Neural cell (in vitro differentiated cells): ENCODE data around the gene ARHGAP10.

Experiments
- CTCF ChIP-seq: fragments of 450-650 bp; IDR thresholded peaks from 2 replicates; pipeline ENCODE4 v1.5.1; 2014; ENCODE audit warnings: antibody characterized with exemption, mild to moderate bottlenecking, moderate library complexity; ENCODE audit not compliant: poor library complexity, severe bottlenecking
- EP300 ChIP-seq: fragments of 450-650 bp; conservative IDR thresholded peaks from 2 replicates; pipeline ENCODE4 v1.6.1; 2014; ENCODE audit warnings: antibody characterized with exemption, mild to moderate bottlenecking, moderate library complexity; ENCODE audit not compliant: poor library complexity, severe bottlenecking
- EZH2 ChIP-seq: fragments of 200-600, 300-800 bp; shearing (Covaris generic), sonication (generic); IDR thresholded peaks from 2 replicates; pipeline ENCODE4 v1.6.1; 2014; ENCODE audit warnings: antibody characterized with exemption, low read length, borderline replicate concordance, mild to moderate bottlenecking; ENCODE audit not compliant: insufficient read depth, poor library complexity, severe bottlenecking
- MXI1 ChIP-seq: fragments of 450-650 bp; conservative IDR thresholded peaks from 2 replicates; pipeline ENCODE4 v1.6.1; 2014; ENCODE audit warnings: antibody characterized with exemption, mild to moderate bottlenecking; ENCODE audit not compliant: poor library complexity, severe bottlenecking
- POLR2AphosphoS5 ChIP-seq: IDR thresholded peaks from 2 replicates; pipeline ENCODE4 v1.6.1; 2012
- RAD21 ChIP-seq: fragments of 450-650 bp; conservative IDR thresholded peaks from 2 replicates; pipeline ENCODE4 v1.6.1; 2014; ENCODE audit warnings: antibody characterized with exemption, mild to moderate bottlenecking, moderate library complexity
- REST ChIP-seq: IDR thresholded peaks from 2 replicates; pipeline ENCODE4 v1.6.1; 2012; ENCODE audit warnings: borderline replicate concordance
- TAF1 ChIP-seq: IDR thresholded peaks from 2 replicates; pipeline ENCODE4 v1.6.1; 2012; ENCODE audit warnings: low read depth

GRCh38 chr4:148054275-148054674 is 322.4 kb downstream of the ARHGAP10 start:
- no peak for TF ChIP-seq CTCF
- TF ChIP-seq EP300: no peak
- TF ChIP-seq REST: no peak
- no peak for TF ChIP-seq TAF1
- no peak for TF ChIP-seq POLR2AphosphoS5
- no peak for TF ChIP-seq EZH2
- TF ChIP-seq RAD21: no peak
- no peak for TF ChIP-seq MXI1
